Tibial artery (tissue), 4 donors: ENCODE results near the gene MPP3.

Source experiments
- DNase-seq, 2 donors: peaks; one replicate each; pipeline ENCODE4 v3.0.0-alpha.2; 2019
- H3K27ac ChIP-seq, 2 donors: fragments of 200-600 bp; sonication (generic) in 1 of 2; 1 replicate in 1 of 2; 2 replicates in 1 of 2; pipeline ENCODE4 v1.5.1; 2018 to 2019; ENCODE audit warnings: mild to moderate bottlenecking in 1 of 2
- H3K27me3 ChIP-seq, 2 donors: fragments of 200-600 bp; sonication (generic) in 1 of 2; one replicate each; pipeline versions ENCODE4 v1.5.1 to v1.6.0; 2016 to 2019
- H3K36me3 ChIP-seq, 3 donors: fragments of 200-600 bp; sonication (generic) in 2 of 3; one replicate each; pipeline ENCODE4 v1.5.1; 2016 to 2019; ENCODE audit warnings: mild to moderate bottlenecking in 2 of 3
- H3K4me1 ChIP-seq, 4 donors: fragments of 200-600 bp; sonication (generic) in 2 of 4; 1 replicate in 3 of 4; 2 replicates in 1 of 4; pipeline ENCODE4 v1.5.1; 2016 to 2019
- H3K4me3 ChIP-seq, 2 donors: fragments of 200-600 bp; sonication (generic) in 1 of 2; 1 replicate in 1 of 2; 2 replicates in 1 of 2; pipeline ENCODE4 v1.5.1; 2018 to 2019; ENCODE audit warnings: mild to moderate bottlenecking in 2 of 2
- H3K9me3 ChIP-seq, 3 donors: fragments of 200-600 bp; sonication (generic) in 1 of 3; one replicate each; pipeline ENCODE4 v1.5.1; 2016 to 2019
- CTCF ChIP-seq, 2 experiments: fragments of 200-600 bp in 1 of 2; fragments of 450-650 bp in 1 of 2; IDR thresholded peaks; one replicate each; pipeline ENCODE4 v1.5.1; 2017 to 2019; ENCODE audit warnings: antibody characterized with exemption in 2 of 2, mild to moderate bottlenecking in 1 of 2, moderate library complexity in 1 of 2
- intact Hi-C: fragments of 100-400 bp; cut with DNase I; formaldehyde crosslinking; loops from one replicate; pipeline ENCODE4 v1.15.0; 2023; ENCODE audit warnings: low total_unique reads

The MPP3 gene

DNA sequence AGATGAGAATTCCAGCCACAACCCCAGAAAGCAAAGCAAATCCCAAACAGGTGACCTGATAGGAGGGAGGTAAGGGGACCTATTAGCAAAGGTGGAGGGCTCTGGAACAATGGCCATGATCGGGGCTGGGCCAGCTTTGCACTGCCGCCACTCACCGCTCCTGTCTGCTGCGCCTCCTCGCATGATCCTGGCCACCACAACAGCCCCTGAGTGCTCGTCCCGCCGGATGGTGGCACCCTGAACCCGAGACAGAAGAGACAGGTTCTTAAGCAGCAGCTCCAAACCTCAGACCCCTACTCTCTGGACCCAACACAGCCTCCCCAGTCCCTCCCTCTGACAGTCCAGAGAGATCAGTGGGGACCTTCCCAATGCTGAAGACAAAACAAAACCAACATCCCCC, 5.3 kb downstream of the MPP3 start:
- H3K27me3 ChIP-seq = no peaks in the 10 kb centered on the region
- peaks cover 5 to 72% (median 32%) of the 10 kb centered on the region in 3 donors for H3K36me3 ChIP-seq
- TF ChIP-seq CTCF (IDR thresholded peaks at IDR 0.05) = no peak
- DNase-seq = no peak
- H3K9me3 ChIP-seq = no peaks in the 10 kb centered on the region
- peaks cover 0 to 11% (median 10%) of the 10 kb centered on the region in 4 donors for H3K4me1 ChIP-seq
- H3K27ac ChIP-seq = no peak overlapping the region
- no peak overlapping the region for H3K4me3 ChIP-seq
- intact Hi-C loops = no loop called here

- H3K36me3 ChIP-seq = peaks cover 5 to 71% (median 32%) of the 10 kb centered on the region in 3 donors
- no peaks in the 10 kb centered on the region for H3K4me1 ChIP-seq
- no peak overlapping the region for H3K27ac ChIP-seq
- H3K27me3 ChIP-seq = no peaks in the 10 kb centered on the region
- no peak overlapping the region for H3K4me3 ChIP-seq
- H3K9me3 ChIP-seq = no peaks in the 10 kb centered on the region
- intact Hi-C loops = no loop called here
- no peak for DNase-seq
- TF ChIP-seq CTCF (IDR thresholded peaks at IDR 0.05) = no peak
Observed at GRCh38 chr17:43826206-43826605, 6.7 kb downstream of the MPP3 start.

- Histone ChIP-seq H3K9me3 (no peaks in the 10 kb centered on the region), H3K27ac (no peak overlapping the region), H3K36me3 (peaks cover 5 to 69% (median 35%) of the 10 kb centered on the region in 3 donors), H3K4me1 (no peaks in the 10 kb centered on the region), H3K4me3 (no peak overlapping the region), H3K27me3 (no peaks in the 10 kb centered on the region)
- no peak for DNase-seq
- no peak for TF ChIP-seq CTCF (IDR thresholded peaks at IDR 0.05)
- intact Hi-C loops = no loop called here
Observed at GRCh38 chr17:43825567-43825966, 7.4 kb downstream of the MPP3 start.

- Histone ChIP-seq H3K27me3 (no peaks in the 10 kb centered on the region), H3K36me3 (peaks cover 5 to 66% (median 25%) of the 10 kb centered on the region in 3 donors), H3K9me3 (no peaks in the 10 kb centered on the region), H3K4me3 (no peak overlapping the region), H3K27ac (no peak overlapping the region), H3K4me1 (no peaks in the 10 kb centered on the region)
- intact Hi-C loops = no loop called here
- no peak for DNase-seq
- no peak for TF ChIP-seq CTCF (IDR thresholded peaks at IDR 0.05)
Observed at GRCh38 chr17:43823350-43824084, 9.4 kb downstream of the MPP3 start.

DNA sequence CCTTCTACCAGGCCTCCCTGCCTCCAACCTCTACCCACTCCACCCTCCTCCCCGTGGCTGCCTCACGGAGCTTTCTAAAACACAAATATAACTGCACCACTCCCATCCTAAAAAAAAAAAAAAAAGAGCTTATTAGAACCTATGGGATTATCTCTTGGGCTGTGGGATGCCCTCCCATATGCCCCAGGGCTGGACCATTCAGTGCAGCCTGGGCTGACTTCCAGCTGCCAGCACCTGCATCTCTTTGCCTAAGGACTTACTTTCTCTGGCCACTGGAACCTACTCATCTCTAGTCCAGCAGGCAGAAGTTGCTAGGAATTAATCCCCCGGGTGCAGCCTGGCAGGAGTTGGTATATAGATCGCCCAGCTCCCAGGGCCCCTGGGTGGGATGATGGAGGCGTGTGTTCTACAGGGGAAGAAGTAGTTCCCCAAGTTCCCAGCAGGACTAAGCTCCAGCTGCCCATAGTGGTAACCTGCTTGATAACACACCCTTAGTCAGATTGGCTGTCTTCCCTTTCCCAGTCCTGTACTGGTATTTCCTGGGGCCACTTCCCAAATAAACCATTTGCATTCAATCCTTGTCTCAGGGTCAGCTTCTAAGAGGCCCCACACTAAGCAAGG, 10.3 kb downstream of the MPP3 start:
- Histone ChIP-seq H3K9me3 (no peaks in the 10 kb centered on the region), H3K4me1 (no peaks in the 10 kb centered on the region), H3K27me3 (no peaks in the 10 kb centered on the region), H3K27ac (no peak overlapping the region), H3K4me3 (no peak overlapping the region), H3K36me3 (peaks cover 4 to 58% (median 17%) of the 10 kb centered on the region in 3 donors)
- intact Hi-C loops = no loop called here
- DNase-seq = no peak
- no peak for TF ChIP-seq CTCF (IDR thresholded peaks at IDR 0.05)
